Adrenal gland (tissue), 5 donors: ENCODE results near the gene TBC1D2.

Experiments used
- CTCF ChIP-seq, 6 experiments: fragments of 450-650 bp in 4 of 6; fragments of 200-600 bp in 2 of 6; sonication (generic) in 1 of 6; IDR thresholded peaks; 1 replicate in 5 of 6; 2 replicates in 1 of 6; pipeline versions ENCODE4 v1.5.1 to v1.8.0; 2016 to 2021; ENCODE audit warnings: antibody characterized with exemption in 6 of 6, mild to moderate bottlenecking in 2 of 6, moderate library complexity in 1 of 6
- POLR2A ChIP-seq, 2 donors: fragments of 450-650 bp; IDR thresholded peaks; one replicate each; pipeline ENCODE4 v1.6.1; 2017; ENCODE audit warnings: antibody characterized with exemption in 2 of 2, mild to moderate bottlenecking in 2 of 2, moderate library complexity in 1 of 2
- donor health status: DM: no; HTN: no; CAD: no.

- no peak for TF ChIP-seq CTCF (IDR thresholded peaks at IDR 0.05)
- TF ChIP-seq POLR2A (IDR thresholded peaks at IDR 0.05): no peak
These were observed 27.6 kb downstream of the TBC1D2 start for GRCh38 chr9:98227883-98228282.
